Peyer's patch (tissue), 4 donors: ENCODE results near the gene REXO5. TPM values are rescaled to one million over a fixed set of nuclear protein-coding genes. Genes with fewer than 3 reads are reported as not detected.
"Not testable (repeated sequence)": the region's sequence is repeated elsewhere in the genome, so short reads cannot be mapped to it uniquely, and the experiment has no call there.

Experiments used
- DNase-seq, 3 donors: peaks; one replicate each; pipeline ENCODE4 v3.0.0-alpha.2; 2017 to 2019
- H3K27ac ChIP-seq, 4 donors: fragments of 200-600 bp; sonication (generic); one replicate each; pipeline ENCODE4 v1.5.1; 2016 to 2019
- H3K27me3 ChIP-seq, 2 donors: fragments of 200-600 bp; sonication (generic); one replicate each; pipeline ENCODE4 v1.5.1; 2019
- H3K36me3 ChIP-seq, 3 donors: fragments of 200-600 bp; sonication (generic); one replicate each; pipeline ENCODE4 v1.5.1; 2016 to 2019
- H3K4me1 ChIP-seq, 4 donors: fragments of 200-600 bp; sonication (generic); one replicate each; pipeline ENCODE4 v1.5.1; 2016 to 2019
- H3K4me3 ChIP-seq, 4 donors: fragments of 200-600 bp; sonication (generic); 1 replicate in 3 of 4; 2 replicates in 1 of 4; pipeline ENCODE4 v1.5.1; 2016 to 2019; ENCODE audit warnings: mild to moderate bottlenecking in 1 of 4
- H3K9me3 ChIP-seq, 4 donors: fragments of 200-600 bp; sonication (generic); one replicate each; pipeline ENCODE4 v1.5.1; 2016 to 2019; ENCODE audit warnings: mild to moderate bottlenecking in 1 of 4
- CTCF ChIP-seq, 6 experiments: fragments of 450-650 bp in 4 of 6; fragments of 200-600 bp in 2 of 6; sonication (generic) in 1 of 6; IDR thresholded peaks; one replicate each; pipeline ENCODE4 v1.5.1; 2017 to 2019; ENCODE audit warnings: antibody characterized with exemption in 6 of 6, mild to moderate bottlenecking in 3 of 6, moderate library complexity in 1 of 6
- POLR2A ChIP-seq, 2 donors: fragments of 450-650 bp; IDR thresholded peaks; one replicate each; pipeline ENCODE4 v1.5.1; 2017; ENCODE audit warnings: antibody characterized with exemption in 2 of 2, mild to moderate bottlenecking in 2 of 2, moderate library complexity in 2 of 2
- total RNA-seq, 4 donors: library from RNA; depleted of rRNA; stranded (reverse); fragments of >200 nt; gene quantifications; one replicate each; pipeline ENCODE4 v1.1.0, GENCODE V29; 2016

REXO5 gene
- 1 to 10 TPM; 2.3 to 3.6 (median 2.9) TPM for total RNA-seq

DNA sequence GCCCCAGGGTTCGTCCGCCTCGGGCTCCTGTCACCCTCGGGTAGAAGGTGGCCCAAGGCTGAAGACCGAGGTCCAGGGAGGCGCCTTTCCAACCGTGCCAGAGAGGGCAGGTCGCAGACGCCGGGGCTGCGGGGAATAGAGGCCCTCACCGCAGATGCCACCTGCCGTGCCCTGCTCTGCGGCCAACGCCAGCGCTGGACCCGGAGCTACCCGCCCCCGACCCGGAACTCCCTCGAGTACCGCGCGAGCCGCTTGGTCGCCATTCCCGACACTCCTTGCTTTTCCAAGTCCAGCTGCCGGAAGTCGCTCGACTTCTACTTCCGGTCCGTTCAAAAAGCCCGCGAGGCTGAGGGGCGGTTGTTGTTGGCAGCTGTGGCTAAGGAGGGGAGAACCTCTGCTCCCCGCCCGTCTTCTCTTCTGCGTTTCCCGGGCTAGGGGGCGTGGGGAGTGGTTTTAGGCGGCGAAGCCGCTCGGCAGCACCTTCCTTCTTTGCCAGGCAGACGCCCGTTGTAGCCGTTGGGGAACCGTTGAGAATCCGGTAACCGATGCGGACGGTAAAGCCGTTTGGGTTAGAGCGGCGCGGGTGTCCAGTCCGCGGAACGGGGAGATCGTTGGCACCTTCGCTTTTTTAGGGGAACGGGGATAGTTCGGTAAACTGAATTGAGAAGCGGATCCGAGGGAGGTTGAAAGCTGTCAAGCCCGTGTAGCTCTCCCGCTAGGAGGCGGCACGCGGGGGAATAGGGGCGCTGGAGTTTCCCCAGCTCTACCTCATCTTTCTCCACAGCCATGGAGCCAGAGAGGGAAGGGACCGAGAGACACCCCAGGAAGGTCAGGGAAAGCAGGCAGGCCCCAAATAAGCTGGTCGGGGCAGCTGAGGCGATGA is at the start of gene REXO5, which contains the start of gene ERI2:
Gene REXO5, plus strand, starts transcription at position 360 of the 883 bp plus-strand sequence. Its CDS starts 427 bp downstream, at position 787.
Gene ERI2, minus strand, starts transcription at position 305 of the 883 bp plus-strand sequence. Its CDS starts 42 bp downstream, at position 263.
- TF ChIP-seq POLR2A (IDR thresholded peaks at IDR 0.05) (peak; percentile 51 to 58), CTCF (IDR thresholded peaks at IDR 0.05) (peak in 5 of 6 experiments; percentile 4 to 36 (median 29))
- Histone ChIP-seq H3K9me3 (no peaks in the 10 kb centered on the region), H3K36me3 (peaks cover 0 to 10% (median 0%) of the 10 kb centered on the region in 3 donors), H3K4me1 (peaks cover 0 to 5% (median 0%) of the 10 kb centered on the region in 4 donors), H3K27me3 (no peaks in the 10 kb centered on the region), H3K27ac (peak within 1 kb of the TSS; percentile 80 to 93 (median 85)), H3K4me3 (peak within 1 kb of the TSS; percentile 54 to 90 (median 80))
- DNase-seq: peak; percentile 80 to 94 (median 93)

GRCh38 chr16:20760346-20760745 is 46.0 kb upstream of the REXO5 start:
- H3K4me1 ChIP-seq: peaks cover 0 to 16% (median 2%) of the 10 kb centered on the region in 4 donors
- no peaks in the 10 kb centered on the region for H3K27me3 ChIP-seq
- no peak for DNase-seq
- H3K4me3 ChIP-seq: no peak overlapping the region
- no peaks in the 10 kb centered on the region for H3K36me3 ChIP-seq
- H3K9me3 ChIP-seq: no peaks in the 10 kb centered on the region
- no peak overlapping the region for H3K27ac ChIP-seq
- no peak for TF ChIP-seq POLR2A (IDR thresholded peaks at IDR 0.05)
- no peak for TF ChIP-seq CTCF (IDR thresholded peaks at IDR 0.05)

DNA sequence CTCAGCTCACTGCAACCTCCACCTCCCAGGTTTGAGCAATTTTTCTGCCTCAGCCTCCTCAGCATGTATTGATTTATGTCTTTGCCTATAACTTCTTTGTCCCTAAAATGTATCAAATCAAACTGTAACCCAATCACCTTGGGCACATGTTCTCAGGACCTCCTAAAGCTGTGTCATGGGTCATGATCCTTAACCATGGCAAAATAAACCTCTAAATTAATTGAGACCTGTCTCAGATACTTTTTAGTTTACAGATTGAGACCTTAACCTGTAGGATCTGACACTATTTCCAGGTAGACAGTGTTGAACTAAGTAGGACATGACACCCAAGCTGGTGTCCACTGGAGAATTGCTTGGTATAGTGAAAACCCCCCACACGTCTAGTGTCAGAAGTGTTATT is 45.2 kb upstream of the REXO5 start:
- no peak for DNase-seq
- no peak overlapping the region for H3K27ac ChIP-seq
- H3K4me1 ChIP-seq: peaks cover 0 to 16% (median 2%) of the 10 kb centered on the region in 4 donors
- no peaks in the 10 kb centered on the region for H3K36me3 ChIP-seq
- H3K27me3 ChIP-seq: no peaks in the 10 kb centered on the region
- TF ChIP-seq CTCF (IDR thresholded peaks at IDR 0.05): no peak
- no peak for TF ChIP-seq POLR2A (IDR thresholded peaks at IDR 0.05)
- no peaks in the 10 kb centered on the region for H3K9me3 ChIP-seq
- H3K4me3 ChIP-seq: no peak overlapping the region

- H3K27me3 ChIP-seq: no peaks in the 10 kb centered on the region
- no peak for DNase-seq
- TF ChIP-seq POLR2A (IDR thresholded peaks at IDR 0.05) (no peak), CTCF (IDR thresholded peaks at IDR 0.05) (no peak)
- no peak overlapping the region for H3K4me3 ChIP-seq
- no peaks in the 10 kb centered on the region for H3K36me3 ChIP-seq
- H3K27ac ChIP-seq: peak overlapping the region in 3 of 4 donors; percentile 68 to 85 (median 79)
- H3K9me3 ChIP-seq: no peaks in the 10 kb centered on the region
- H3K4me1 ChIP-seq: peaks cover 0 to 16% (median 2%) of the 10 kb centered on the region in 4 donors
Measured at GRCh38 chr16:20762404-20763123, 43.8 kb upstream of the REXO5 start.

GRCh38 chr16:20763461-20764232 is 42.7 kb upstream of the REXO5 start, which contains the start of gene ACSM3:
Gene ACSM3 (plus strand): TSS chr16:20764014. CDS start chr16:20770035, 6,021 bp downstream.
- no peaks in the 10 kb centered on the region for H3K27me3 ChIP-seq
- H3K36me3 ChIP-seq: no peaks in the 10 kb centered on the region
- H3K4me3 ChIP-seq: peak within 1 kb of the TSS; percentile 38 to 51 (median 41)
- peak within 1 kb of the TSS; percentile 63 to 85 (median 74) for H3K27ac ChIP-seq
- DNase-seq: peak; percentile 50 to 89 (median 66)
- H3K9me3 ChIP-seq: no peaks in the 10 kb centered on the region
- TF ChIP-seq CTCF (IDR thresholded peaks at IDR 0.05) (no peak), POLR2A (IDR thresholded peaks at IDR 0.05) (peak; percentile 15 to 57)
- peaks cover 0 to 16% (median 2%) of the 10 kb centered on the region in 4 donors for H3K4me1 ChIP-seq

- H3K27me3 ChIP-seq, H3K36me3 ChIP-seq, DNase-seq, H3K4me3 ChIP-seq, H3K9me3 ChIP-seq: not testable (repeated sequence)
- Histone ChIP-seq H3K4me1 (peaks cover 0 to 16% (median 2%) of the 10 kb centered on the region in 4 donors), H3K27ac (peak overlapping the region in 3 of 4 donors; percentile 68 to 85 (median 79))
Measured at GRCh38 chr16:20764448-20764847, 41.9 kb upstream of the REXO5 start.
